ENCODE measurements around the gene CBLN3. TPM values are rescaled to one million over a fixed set of nuclear protein-coding genes. Genes with fewer than 3 reads are reported as not detected.

CBLN3 gene
- total RNA-seq, 1 experiment from 2014 or later, result 2.0 TPM

DNA sequence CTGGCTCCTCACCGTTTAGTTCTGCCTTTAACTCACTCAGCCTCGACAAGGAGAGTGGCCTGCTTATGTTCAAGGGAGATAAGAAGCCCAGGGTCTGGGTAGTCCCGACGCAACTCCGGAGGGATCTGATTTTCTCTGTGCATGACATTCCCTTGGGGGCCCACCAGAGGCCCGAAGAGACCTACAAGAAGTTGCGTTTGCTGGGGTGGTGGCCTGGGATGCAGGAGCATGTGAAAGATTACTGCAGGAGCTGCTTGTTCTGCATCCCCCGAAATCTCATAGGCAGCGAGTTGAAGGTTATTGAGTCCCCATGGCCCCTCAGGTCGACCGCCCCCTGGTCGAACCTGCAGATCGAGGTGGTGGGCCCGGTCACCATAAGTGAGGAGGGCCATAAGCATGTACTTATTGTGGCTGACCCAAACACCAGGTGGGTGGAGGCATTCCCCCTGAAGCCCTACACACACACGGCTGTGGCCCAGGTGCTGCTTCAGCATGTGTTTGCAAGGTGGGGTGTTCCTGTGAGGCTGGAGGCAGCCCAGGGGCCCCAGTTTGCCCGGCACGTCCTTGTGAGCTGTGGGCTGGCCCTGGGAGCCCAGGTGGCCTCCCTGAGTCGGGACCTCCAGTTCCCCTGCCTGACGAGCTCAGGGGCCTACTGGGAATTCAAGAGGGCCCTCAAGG is 13.1 kb downstream of the CBLN3 start:
- BruUV-seq (replicated peaks), result no TSS peak
- no peak for ATAC-seq
- H3K9me3 ChIP-seq (ENCODE audit: control insufficient read depth in 1 of 2, insufficient read depth in 1 of 2, low read depth in 1 of 2, low read length in 2 of 2), result no peaks in the 10 kb centered on the region
- H3K36me3 ChIP-seq (ENCODE audit: control insufficient read depth in 1 of 2, insufficient read depth in 2 of 2, low read length in 2 of 2), result no peaks in the 10 kb centered on the region
- H3K79me2 ChIP-seq (ENCODE audit: insufficient read depth, low read length), result no peaks in the 10 kb centered on the region
- intact Hi-C loops (cut with micrococcal nuclease), result no loop called here
- TF ChIP-seq JUND (IDR thresholded peaks at IDR 0.05) (no peak), SP1 (IDR thresholded peaks at IDR 0.05; ENCODE audit: low read depth) (no peak), ELF1 (IDR thresholded peaks at IDR 0.05; ENCODE audit: borderline replicate concordance, low read depth) (no peak), MAX (IDR thresholded peaks at IDR 0.05) (no peak), SRF (IDR thresholded peaks at IDR 0.05; ENCODE audit: low read depth) (no peak), CBX3 (IDR thresholded peaks at IDR 0.05; ENCODE audit: low read depth) (no peak), TCF7L2 (IDR thresholded peaks at IDR 0.05; ENCODE audit: borderline replicate concordance, extremely low read depth, insufficient read depth, insufficient read length) (no peak), CEBPB (IDR thresholded peaks at IDR 0.05; ENCODE audit: low read depth) (no peak), EGR1 (IDR thresholded peaks at IDR 0.05; ENCODE audit: low read depth) (no peak), ZNF274 (IDR thresholded peaks at IDR 0.05; ENCODE audit: low read depth, low read length) (no peak), EZH2phosphoT487 (IDR thresholded peaks at IDR 0.05; ENCODE audit: borderline replicate concordance) (no peak), SIN3A (IDR thresholded peaks at IDR 0.05; ENCODE audit: low read depth) (no peak), FOSL1 (IDR thresholded peaks at IDR 0.05; ENCODE audit: low read depth) (no peak), ZFX (IDR thresholded peaks at IDR 0.05) (no peak)
- TF ChIP-seq, protein P1, sequence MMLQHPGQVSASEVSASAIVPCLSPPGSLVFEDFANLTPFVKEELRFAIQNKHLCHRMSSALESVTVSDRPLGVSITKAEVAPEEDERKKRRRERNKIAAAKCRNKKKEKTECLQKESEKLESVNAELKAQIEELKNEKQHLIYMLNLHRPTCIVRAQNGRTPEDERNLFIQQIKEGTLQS (IDR thresholded peaks at IDR 0.05), result no peak
- TF ChIP-seq, protein P2, sequence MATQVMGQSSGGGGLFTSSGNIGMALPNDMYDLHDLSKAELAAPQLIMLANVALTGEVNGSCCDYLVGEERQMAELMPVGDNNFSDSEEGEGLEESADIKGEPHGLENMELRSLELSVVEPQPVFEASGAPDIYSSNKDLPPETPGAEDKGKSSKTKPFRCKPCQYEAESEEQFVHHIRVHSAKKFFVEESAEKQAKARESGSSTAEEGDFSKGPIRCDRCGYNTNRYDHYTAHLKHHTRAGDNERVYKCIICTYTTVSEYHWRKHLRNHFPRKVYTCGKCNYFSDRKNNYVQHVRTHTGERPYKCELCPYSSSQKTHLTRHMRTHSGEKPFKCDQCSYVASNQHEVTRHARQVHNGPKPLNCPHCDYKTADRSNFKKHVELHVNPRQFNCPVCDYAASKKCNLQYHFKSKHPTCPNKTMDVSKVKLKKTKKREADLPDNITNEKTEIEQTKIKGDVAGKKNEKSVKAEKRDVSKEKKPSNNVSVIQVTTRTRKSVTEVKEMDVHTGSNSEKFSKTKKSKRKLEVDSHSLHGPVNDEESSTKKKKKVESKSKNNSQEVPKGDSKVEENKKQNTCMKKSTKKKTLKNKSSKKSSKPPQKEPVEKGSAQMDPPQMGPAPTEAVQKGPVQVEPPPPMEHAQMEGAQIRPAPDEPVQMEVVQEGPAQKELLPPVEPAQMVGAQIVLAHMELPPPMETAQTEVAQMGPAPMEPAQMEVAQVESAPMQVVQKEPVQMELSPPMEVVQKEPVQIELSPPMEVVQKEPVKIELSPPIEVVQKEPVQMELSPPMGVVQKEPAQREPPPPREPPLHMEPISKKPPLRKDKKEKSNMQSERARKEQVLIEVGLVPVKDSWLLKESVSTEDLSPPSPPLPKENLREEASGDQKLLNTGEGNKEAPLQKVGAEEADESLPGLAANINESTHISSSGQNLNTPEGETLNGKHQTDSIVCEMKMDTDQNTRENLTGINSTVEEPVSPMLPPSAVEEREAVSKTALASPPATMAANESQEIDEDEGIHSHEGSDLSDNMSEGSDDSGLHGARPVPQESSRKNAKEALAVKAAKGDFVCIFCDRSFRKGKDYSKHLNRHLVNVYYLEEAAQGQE (IDR thresholded peaks at IDR 0.05; ENCODE audit: low read depth), result no peak
- TF ChIP-seq, protein P3, sequence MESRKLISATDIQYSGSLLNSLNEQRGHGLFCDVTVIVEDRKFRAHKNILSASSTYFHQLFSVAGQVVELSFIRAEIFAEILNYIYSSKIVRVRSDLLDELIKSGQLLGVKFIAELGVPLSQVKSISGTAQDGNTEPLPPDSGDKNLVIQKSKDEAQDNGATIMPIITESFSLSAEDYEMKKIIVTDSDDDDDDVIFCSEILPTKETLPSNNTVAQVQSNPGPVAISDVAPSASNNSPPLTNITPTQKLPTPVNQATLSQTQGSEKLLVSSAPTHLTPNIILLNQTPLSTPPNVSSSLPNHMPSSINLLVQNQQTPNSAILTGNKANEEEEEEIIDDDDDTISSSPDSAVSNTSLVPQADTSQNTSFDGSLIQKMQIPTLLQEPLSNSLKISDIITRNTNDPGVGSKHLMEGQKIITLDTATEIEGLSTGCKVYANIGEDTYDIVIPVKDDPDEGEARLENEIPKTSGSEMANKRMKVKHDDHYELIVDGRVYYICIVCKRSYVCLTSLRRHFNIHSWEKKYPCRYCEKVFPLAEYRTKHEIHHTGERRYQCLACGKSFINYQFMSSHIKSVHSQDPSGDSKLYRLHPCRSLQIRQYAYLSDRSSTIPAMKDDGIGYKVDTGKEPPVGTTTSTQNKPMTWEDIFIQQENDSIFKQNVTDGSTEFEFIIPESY (IDR thresholded peaks at IDR 0.05; ENCODE audit: extremely low read depth, insufficient replicate concordance, low read length), result no peak
- H3K4me3 ChIP-seq (replicated peaks in 1 of 2; ENCODE audit: low read depth in 1 of 2, low read length in 2 of 2), result no peak overlapping the region
- no peaks in the 10 kb centered on the region for H3K9me2 ChIP-seq (ENCODE audit: insufficient read depth)
- no peak overlapping the region for H3K27ac ChIP-seq (ENCODE audit: low read depth, low read length)
- no peaks in the 10 kb centered on the region for H3K27me3 ChIP-seq (ENCODE audit: insufficient read depth, low read length)
- no peak overlapping the region for H3K9ac ChIP-seq (ENCODE audit: low read length)
- H3K4me1 ChIP-seq (ENCODE audit: control insufficient read depth in 1 of 2, insufficient read depth in 2 of 2, low read length in 2 of 2), result no peaks in the 10 kb centered on the region
- ChIA-PET RAD21 (ENCODE audit: low non-redundant PET in 1 of 2, low total read pairs in 2 of 2, uncharacterized antibody in 2 of 2, unreplicated experiment in 2 of 2) (no interaction called here), CTCF (no interaction called here), POLR2A (interaction anchor here (0.6 to 0.7 kb wide), 2 partner anchors 14 to 109 kb away, joined by 3 read pairs; partner anchors contain the start of gene KHNYN)
- H4K20me1 ChIP-seq (ENCODE audit: insufficient read depth), result no peaks in the 10 kb centered on the region
- H2AFZ ChIP-seq (ENCODE audit: low read depth, low read length, poor library complexity, severe bottlenecking), result no peak overlapping the region
- H3K4me2 ChIP-seq (ENCODE audit: low read length), result no peak overlapping the region
- DNase-seq (ENCODE audit: low read depth, low spot score), result no peak
